HG03066 (cell line): ENCODE data around the gene KRTAP5-6.

ENCODE experiments used
- ATAC-seq: cut with Tn5 transposase; IDR thresholded peaks from one replicate; pipeline ENCODE4 v1.9.1; 2021; ENCODE audit warnings: low read depth; ENCODE audit not compliant: unreplicated experiment

KRTAP5-6 gene

DNA sequence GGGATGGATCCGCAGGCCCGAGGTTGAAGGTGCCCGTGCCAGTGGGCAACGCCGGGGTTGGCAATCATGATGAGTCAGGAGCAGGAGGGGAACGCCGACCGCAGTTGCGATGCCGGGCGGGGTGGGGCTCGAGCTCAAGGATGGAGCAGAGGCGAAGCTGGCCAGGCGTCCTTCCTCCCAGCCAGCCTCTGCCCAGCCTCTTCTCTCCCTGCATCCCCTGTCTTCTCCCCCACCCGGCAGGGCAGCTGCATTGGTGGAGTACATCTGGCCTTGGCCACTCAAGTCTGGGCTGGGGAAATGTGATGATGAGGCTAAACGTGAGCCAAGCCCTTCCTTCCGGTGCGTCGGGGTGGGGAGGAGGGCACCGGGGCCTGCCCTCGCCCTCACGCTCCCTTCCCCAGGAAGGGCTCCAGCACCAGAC lies 49.5 kb downstream of the KRTAP5-6 start:
- no peak for ATAC-seq

DNA sequence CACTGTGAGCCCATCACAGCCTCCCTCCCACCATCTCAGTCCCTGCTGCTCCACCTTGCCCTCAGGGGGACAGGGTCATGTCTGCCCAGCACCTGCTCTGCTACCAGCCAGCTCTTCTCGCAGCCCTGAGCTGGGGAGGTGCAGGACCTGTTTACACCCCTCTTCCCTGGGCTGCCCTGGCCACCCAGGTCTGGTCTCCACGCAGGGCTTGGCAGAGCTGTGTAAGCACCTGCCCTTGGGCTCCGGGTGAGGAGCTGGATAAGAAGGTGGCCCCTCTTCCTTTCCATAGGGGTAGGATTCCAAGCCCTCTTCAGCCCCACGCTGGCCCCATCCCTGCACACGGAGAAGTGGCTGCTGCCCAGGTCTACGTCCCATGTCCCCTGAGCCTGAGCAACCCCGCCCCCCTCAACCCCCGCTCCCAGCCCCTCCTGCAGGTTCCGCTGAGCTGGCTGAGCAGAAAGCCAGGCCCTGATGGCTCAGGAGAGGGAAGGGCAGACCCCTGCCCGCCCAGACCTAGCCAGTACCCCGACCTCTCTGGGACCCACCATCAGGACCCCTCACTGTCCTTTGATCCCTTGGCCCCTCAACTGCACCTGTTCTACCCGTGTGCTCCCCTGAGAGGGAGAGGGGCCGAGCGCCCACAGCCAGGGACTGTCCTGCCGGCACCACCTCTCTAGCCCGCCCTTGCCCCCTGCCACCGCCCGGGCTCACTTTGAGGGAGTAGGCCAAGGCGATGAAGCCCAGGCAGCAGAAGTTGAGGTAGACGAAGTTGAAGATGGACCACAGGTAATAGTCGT lies 50.2 kb downstream of the KRTAP5-6 start:
- no peak for ATAC-seq
